Forelimb muscle (tissue), 1 donor: ENCODE results near the gene EMC9. TPM values are rescaled to one million over a fixed set of nuclear protein-coding genes. Genes with fewer than 3 reads are reported as not detected.

Experiments used
- DNase-seq: peaks from one replicate; pipeline ENCODE4 v3.0.0-alpha.2; 2013; ENCODE audit warnings: low read depth
- polyA plus RNA-seq: library from polyadenylated mRNA; unstranded; fragments of 120-200 nt; gene quantifications from one replicate; pipeline ENCODE4 v1.2.1, GENCODE V29; 2013; ENCODE audit not compliant: insufficient read length

The EMC9 gene
- polyA plus RNA-seq, 1 donor, result 32.1 TPM

GRCh38 chr14:24177041-24177825, 35.8 kb upstream of the EMC9 start:
- no peak for DNase-seq

GRCh38 chr14:24176599-24176998, 35.2 kb upstream of the EMC9 start:
- no peak for DNase-seq

- no peak for DNase-seq
Observed at GRCh38 chr14:24172871-24173281, 31.5 kb upstream of the EMC9 start.

- DNase-seq, result no peak
Observed at GRCh38 chr14:24172261-24172860, 31.0 kb upstream of the EMC9 start.

- no peak for DNase-seq
Observed at GRCh38 chr14:24171422-24172260, 30.2 kb upstream of the EMC9 start, which contains the start of gene REC8. Gene REC8, plus strand, starts transcription at chr14:24172080. Its CDS starts 473 bp downstream, at chr14:24172553.

- DNase-seq, result no peak
Observed at GRCh38 chr14:24167469-24168114, 26.2 kb upstream of the EMC9 start.

- DNase-seq, result no peak
Observed at GRCh38 chr14:24165785-24166184, 24.4 kb upstream of the EMC9 start.

GRCh38 chr14:24164518-24164991, 23.2 kb upstream of the EMC9 start:
- DNase-seq, result no peak

- no peak for DNase-seq
Observed at GRCh38 chr14:24162093-24162492, 20.7 kb upstream of the EMC9 start.

- DNase-seq, result peak; percentile 91
Observed at GRCh38 chr14:24160850-24161804, 19.7 kb upstream of the EMC9 start, which contains the start of gene IRF9. Gene IRF9, plus strand, starts transcription at chr14:24161265. Its CDS starts 880 bp downstream, at chr14:24162145.

GRCh38 chr14:24160499-24160849, 19.1 kb upstream of the EMC9 start:
- no peak for DNase-seq

- DNase-seq, result no peak
Observed at GRCh38 chr14:24159777-24160498, 18.5 kb upstream of the EMC9 start.

- no peak for DNase-seq
Observed at GRCh38 chr14:24157331-24157730, 15.9 kb upstream of the EMC9 start.

GRCh38 chr14:24156840-24157239, 15.4 kb upstream of the EMC9 start:
- DNase-seq, result no peak

- DNase-seq, result no peak
Observed at GRCh38 chr14:24155100-24155499, 13.7 kb upstream of the EMC9 start.

GRCh38 chr14:24151404-24152080, 10.2 kb upstream of the EMC9 start:
- DNase-seq, result no peak

GRCh38 chr14:24150993-24151392, 9.6 kb upstream of the EMC9 start:
- DNase-seq, result no peak

- no peak for DNase-seq
Observed at GRCh38 chr14:24150567-24150966, 9.2 kb upstream of the EMC9 start.

- no peak for DNase-seq
Observed at GRCh38 chr14:24150061-24150460, 8.7 kb upstream of the EMC9 start.
